HG03442 (cell line): ENCODE measurements around the gene ANGPTL8.

Experiments
- ATAC-seq: cut with Tn5 transposase; IDR thresholded peaks from one replicate; pipeline ENCODE4 v1.9.1; 2021; ENCODE audit warnings: mild to moderate bottlenecking, moderate library complexity; ENCODE audit not compliant: unreplicated experiment

Gene ANGPTL8

DNA sequence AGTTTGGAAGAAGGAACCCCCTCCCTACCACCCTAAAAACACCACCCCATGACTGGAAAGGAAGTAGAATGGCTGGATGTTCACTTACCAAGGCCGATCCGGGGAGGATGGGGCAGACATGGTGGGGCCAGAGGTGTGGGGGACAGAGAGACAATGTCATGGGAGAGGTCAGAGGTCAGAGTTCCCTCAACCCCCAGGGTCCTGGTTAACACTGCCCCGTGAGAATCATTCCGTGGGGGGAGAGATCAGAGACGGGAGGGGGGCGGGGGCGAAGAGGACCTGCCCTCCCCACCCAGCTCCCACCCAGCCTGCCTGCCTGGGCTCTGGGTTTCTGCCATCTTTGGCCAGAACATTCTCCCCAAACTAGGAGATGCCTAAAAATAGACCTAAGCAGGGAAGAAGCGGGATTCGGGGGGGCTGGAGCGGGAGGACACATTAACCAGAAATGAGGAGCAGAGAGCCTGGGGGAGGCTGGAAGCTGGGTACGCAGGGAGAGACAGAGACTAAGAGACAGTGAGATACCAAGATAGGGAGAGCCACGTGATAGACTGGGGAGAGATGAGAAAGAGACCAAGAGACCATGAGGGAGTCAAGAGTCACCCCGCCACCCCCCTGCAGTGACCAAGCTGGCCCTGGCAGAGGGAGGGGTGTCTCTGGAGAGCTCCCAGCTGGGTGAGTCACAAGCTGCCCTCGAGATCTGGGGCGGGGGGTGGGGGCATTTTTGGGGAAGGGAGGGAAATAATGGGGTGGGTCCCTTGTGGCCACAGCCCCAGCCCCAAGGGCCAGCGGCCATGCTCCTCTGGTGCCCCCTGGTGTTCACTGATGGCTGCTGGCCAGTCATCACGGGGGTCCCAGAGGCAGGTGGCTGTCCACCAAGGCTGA lies 36.0 kb upstream of the ANGPTL8 start:
- no peak for ATAC-seq

GRCh38 chr19:11204076-11204602 lies 35.3 kb upstream of the ANGPTL8 start:
- no peak for ATAC-seq

- ATAC-seq, result no peak
Observed at GRCh38 chr19:11204943-11205349, 34.5 kb upstream of the ANGPTL8 start.

DNA sequence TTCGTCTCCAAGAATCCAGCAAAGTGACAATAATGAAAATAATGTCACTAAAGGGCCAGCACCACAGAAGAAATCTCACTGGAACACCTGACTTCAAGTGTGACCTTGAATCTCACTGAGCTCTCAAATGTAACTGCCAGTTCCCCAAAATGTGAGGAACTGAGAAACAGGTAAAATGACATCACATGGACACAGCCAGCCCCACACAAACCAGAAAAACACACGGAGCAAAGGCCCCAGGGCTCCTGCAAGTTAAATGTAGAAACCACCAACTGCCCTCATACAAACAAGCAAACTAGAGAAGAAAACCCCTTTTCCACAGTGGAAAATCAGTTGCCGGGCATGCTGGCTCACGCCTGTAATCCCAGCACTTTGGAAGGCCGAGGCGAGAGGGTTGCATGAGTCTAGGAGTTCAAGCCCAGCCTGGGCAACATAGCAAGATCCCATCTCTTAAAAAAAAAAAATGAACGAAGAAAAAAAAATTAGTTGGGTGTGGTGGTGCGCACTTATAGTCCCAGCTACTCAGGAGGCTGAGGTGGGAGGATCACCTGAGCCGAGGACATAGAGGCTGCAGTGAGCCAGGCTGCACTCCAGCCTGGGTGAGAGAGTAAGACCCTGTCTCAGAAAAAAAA lies 33.4 kb upstream of the ANGPTL8 start:
- no peak for ATAC-seq

DNA sequence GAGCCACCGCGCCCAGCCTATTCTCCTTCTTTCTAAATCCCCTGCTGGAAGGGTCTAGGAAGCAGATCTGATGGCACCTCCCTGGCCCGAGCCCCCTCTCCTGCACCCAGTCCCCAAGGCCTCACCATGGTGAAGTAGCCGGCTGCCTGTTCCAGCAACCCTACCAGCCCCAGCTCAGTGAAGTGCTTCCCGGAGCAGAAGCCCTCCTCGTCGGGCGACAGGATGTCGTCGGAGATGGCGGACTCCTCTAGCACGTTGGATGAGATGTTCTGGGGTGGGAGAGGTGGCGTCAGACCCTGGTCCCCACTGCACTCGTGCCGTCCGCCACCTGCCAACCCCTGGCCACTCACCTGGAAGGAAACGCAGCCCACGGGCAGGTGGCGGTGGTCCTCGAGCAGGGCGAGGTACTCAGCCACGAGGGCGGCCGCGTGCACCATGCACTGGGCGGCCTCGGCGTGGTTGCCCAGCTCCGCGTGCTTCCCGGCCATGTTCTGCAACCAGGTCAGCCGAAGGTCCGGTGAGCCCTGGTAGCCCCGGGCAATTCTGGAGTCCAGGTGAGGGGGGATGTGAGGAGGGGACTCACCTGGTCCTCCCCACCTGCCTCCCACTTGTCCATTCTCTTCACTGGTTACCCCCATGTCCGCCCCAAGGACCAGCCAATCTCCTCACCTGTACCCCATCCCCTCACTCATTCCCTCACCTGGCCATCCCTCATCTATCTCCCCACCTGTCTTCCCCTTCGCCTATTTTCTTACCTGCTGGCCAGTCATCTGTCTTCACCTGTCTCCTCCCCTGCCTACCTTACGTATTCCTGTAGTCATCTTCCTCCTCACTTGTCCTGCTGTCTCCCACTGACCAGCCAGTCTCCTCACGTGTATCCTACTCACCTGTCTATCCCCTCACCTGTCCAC lies 30.6 kb upstream of the ANGPTL8 start:
- no peak for ATAC-seq

DNA sequence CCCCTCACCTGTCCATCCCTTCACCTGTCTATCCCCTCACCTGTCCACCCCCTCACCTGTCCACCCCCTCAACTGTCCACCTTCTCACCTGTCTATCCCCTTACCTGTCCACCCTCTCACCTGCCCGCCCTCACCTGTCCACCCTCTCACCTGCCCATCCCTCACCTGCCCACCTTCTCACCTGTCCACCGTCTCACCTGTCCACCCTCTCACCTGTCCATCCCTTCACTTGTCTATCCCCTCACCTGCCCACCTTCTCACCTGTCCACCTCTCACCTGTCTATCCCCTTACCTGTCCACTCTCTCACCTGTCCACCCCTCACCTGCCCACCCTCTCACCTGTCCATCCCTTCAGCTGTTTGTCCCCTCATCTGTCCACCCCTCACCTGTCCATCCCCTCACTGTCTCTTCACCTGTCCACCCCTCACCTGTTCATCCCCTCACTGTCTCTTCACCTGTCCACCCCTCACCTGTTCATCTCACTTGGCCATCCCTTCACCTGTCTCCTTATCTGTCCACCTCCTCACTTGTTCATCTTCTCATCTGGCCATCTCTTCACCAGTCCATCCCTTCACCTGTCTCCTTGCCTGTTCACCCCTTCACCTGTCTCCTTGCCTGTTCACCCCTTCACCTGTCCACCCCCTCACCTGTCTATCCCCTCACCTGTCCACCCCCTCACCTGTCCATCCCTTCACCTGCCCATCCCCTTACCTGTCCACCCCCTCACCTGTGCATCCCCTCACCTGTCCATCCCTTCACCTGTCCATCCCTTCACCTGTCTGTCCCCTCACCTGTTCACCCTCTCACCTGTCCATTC lies 29.4 kb upstream of the ANGPTL8 start:
- ATAC-seq, result no peak

DNA sequence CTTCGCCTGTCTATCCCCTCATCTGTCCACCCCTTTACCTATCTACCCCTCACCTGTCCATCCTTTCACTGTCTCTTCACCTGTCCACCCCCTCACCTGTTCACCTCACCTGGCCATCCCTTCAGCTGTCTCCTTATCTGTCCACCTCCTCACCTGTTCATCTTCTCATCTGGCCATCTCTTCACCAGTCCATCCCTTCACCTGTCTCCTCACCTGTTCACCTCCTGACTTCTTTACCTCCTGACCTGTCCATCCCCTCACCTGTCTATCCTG lies 28.8 kb upstream of the ANGPTL8 start:
- no peak for ATAC-seq

DNA sequence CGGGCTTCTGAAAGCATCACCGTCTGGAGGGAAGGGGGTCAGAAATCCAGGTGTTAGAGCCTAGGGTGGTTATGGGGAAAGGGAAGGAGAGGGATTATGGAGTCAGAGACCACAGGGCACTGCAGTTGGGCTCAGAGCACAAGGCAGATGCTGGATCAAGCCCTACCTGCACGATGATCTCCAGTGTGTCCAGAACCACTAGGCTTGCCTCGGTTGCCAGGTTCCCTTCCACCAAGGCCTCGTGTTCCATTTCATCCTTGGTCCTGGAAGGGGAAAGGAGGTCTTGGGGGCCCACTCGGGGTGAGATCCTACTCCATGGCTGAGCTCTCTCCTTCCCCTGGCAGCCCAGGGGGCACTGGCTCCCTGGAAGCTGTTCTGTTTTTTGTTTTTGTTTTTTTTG lies 25.0 kb upstream of the ANGPTL8 start:
- no peak for ATAC-seq

- no peak for ATAC-seq
Observed at GRCh38 chr19:11221082-11221598, 18.3 kb upstream of the ANGPTL8 start.

DNA sequence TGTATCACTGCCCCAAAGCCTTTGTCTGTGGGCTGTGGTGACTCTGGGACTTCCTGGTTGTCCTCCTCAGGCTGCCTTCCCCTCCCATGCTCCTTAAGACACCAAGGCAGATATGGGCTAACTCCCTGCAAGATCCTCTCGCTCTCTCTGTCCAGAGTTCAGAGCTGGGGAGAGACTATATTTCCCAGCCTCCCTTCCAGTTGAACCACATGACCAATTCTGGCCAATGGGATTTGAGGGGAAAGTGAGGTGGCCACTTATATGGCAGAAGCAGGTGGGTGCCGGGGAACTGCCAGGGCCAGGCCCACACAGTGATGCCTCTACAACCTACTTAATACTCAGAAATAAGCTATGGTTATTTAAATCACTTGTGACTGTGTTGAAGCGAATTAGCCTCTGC lies 16.2 kb upstream of the ANGPTL8 start:
- ATAC-seq, result no peak

DNA sequence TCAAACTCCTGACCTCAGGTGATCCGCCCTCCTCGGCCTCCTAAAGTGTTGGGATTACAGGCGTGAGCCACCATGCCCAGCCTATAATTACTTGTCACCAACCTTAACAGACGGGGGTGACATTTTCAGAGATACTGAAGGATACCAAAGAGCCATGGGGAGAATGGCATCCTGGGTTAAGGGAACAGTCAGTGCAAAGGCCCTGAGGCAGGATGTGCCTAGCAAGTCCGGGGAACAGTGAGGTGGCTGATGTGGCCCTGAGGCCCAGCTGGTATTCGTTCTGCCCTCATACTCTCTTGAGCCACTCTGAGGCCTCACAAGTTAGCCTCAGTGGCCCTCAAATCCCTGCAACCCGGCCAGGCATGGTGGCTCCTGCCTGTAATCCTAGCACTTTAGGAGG lies 15.0 kb upstream of the ANGPTL8 start:
- ATAC-seq, result no peak

GRCh38 chr19:11225172-11225571 lies 14.2 kb upstream of the ANGPTL8 start:
- ATAC-seq, result no peak

DNA sequence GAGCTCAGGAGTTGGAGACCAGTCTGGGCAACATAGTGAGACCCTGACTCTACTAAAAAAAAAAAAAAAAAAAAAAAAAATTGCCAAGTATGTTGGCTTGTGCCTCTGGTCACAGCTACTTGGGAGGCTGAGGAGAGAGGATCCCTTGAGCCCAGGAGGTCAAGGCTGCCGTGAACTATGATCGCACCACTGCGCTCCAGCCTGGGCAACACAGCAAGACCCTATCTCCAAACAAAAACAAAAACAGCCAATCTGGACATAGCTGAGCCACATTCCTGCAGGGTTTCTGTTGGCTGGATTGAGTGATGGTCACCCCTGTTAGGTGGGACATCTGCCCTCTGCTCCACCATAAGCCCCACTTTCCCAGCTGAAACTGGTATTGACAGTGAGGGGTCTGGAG lies 13.6 kb upstream of the ANGPTL8 start:
- ATAC-seq, result no peak

DNA sequence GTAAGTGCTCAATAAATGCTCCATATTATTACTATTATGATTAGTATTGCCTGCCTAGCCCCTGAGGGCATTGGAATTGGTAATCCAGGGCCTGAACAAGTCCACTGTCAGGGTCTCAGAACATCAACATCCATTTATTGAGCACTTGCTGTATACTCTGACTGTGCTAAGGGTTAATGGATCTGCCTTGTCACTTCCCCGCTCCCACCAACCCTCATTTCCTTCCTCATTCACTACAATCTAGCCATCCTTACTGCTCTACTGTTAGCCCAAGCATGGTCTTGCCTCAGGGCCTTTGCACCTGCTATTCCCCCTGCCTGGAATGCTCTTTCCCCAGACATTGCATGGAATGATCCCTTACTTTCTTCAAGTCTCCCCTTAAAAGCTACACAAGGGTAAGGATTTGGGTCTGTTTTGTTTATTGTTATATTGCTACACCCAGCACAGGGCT lies 12.7 kb upstream of the ANGPTL8 start:
- no peak for ATAC-seq

DNA sequence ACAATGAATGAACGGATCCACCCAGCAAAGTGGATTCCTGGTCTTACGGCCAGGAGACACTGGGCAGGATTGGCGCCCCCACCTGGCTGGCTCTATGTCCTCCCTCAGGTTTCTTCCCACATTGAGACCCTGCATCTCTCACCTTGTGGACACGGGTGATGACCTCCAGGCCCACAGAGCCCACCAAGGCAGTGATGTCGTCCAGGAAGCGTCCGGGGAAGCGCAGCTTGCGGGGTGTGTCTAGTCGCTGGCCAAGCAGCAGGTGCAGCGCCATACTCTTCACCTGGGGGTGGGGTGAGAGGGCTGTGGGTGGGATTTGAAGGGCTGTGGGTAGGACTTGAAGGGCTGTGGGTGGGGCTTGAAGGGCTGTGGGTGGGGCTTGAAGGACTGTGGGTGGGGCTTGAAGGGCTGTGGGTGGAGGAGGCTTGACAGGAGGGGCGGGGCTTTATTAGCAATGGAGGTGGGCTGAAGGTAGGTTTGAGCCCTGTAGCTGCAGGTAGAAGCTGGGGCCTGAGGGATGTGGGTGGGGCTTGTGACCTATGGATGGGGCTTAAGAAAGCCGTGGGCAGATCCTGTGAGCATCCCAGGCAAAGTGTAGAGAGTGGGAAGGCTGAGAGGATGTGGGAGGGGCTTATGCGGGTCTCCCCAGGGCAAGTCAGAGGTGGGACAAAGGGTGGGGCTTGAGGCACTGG lies 12.1 kb upstream of the ANGPTL8 start:
- no peak for ATAC-seq

GRCh38 chr19:11230621-11231386 lies 8.6 kb upstream of the ANGPTL8 start:
- no peak for ATAC-seq

DNA sequence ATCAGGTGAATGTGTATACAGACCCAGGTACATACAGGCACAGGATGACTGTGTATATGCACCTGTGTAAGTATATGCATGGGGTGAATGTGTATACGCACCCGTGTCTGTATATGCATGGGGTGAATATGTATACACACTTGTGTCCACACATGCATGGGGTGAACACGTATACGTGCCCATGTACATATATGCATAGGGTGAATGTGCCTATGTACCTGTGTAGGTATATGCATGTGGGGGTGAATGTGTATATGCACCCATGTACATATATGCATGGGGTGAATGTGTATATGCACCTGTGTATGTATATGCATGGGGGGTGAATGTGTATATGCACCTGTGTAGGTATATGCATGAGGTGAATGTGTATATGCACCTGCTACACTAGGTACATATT lies 6.9 kb upstream of the ANGPTL8 start:
- ATAC-seq, result no peak

GRCh38 chr19:11233073-11233472 lies 6.3 kb upstream of the ANGPTL8 start:
- no peak for ATAC-seq

- no peak for ATAC-seq
Observed at GRCh38 chr19:11234486-11235075, 4.8 kb upstream of the ANGPTL8 start.
